Colonic mucosa (tissue), 4 donors: ENCODE measurements around the gene CSDE1. TPM values are rescaled to one million over a fixed set of nuclear protein-coding genes. Genes with fewer than 3 reads are reported as not detected.

Experiments used
- DNase-seq: peaks from one replicate; pipeline ENCODE4 v3.0.0-alpha.2; 2020
- H3K27ac ChIP-seq: fragments of 200-600 bp; one replicate; pipeline ENCODE4 v1.8.0; 2021
- H3K27me3 ChIP-seq: fragments of 200-600 bp; one replicate; pipeline ENCODE4 v1.8.0; 2021
- H3K36me3 ChIP-seq: fragments of 200-600 bp; one replicate; pipeline ENCODE4 v1.8.0; 2021
- H3K4me1 ChIP-seq: fragments of 200-600 bp; one replicate; pipeline ENCODE4 v1.8.0; 2021; ENCODE audit warnings: mild to moderate bottlenecking
- H3K4me3 ChIP-seq: fragments of 200-600 bp; one replicate; pipeline ENCODE4 v1.8.0; 2021
- H3K9ac ChIP-seq, 2 donors: one replicate each; pipeline ENCODE4 v1.7.0; 2013; ENCODE audit warnings: control low read depth in 2 of 2, low read depth in 2 of 2, low read length in 2 of 2
- H3K9me3 ChIP-seq: fragments of 200-600 bp; one replicate; pipeline ENCODE4 v1.8.0; 2021
- CTCF ChIP-seq: fragments of 200-600 bp; IDR thresholded peaks from one replicate; pipeline ENCODE4 v1.8.0; 2022; ENCODE audit warnings: antibody characterized with exemption, mild to moderate bottlenecking
- intact Hi-C: fragments of 100-400 bp; cut with DNase I; formaldehyde crosslinking; loops from one replicate; pipeline ENCODE4 v1.14.1; 2022
- total RNA-seq, 2 donors: library from RNA; stranded (reverse); fragmentation: NEBNext Ultra II Directional in 1 of 2; extraction: Animal tissue kit (Norgen Biotek cat#: 25700) in 1 of 2; gene quantifications; one replicate each; pipeline ENCODE4 v1.2.1, GENCODE V29; 2021
- donor health status: healthy.
- donor health status: DM: no; HTN: no; CAD: no.
- donor health status: DM: no; HTN: no; CAD: no.

CSDE1 gene
- total RNA-seq, 2 donors from 2014 or later, result 381 to 523 TPM

- no peaks in the 10 kb centered on the region for H3K4me1 ChIP-seq
- TF ChIP-seq CTCF, result no peak
Measured at GRCh38 chr1:114691061-114691460, 66.7 kb downstream of the CSDE1 start.

GRCh38 chr1:114690148-114690547 is 67.6 kb downstream of the CSDE1 start:
- Histone ChIP-seq H3K9ac (no peak overlapping the region), H3K27me3 (no peaks in the 10 kb centered on the region), H3K4me3 (no peak overlapping the region), H3K9me3 (no peaks in the 10 kb centered on the region), H3K27ac (no peak overlapping the region), H3K36me3 (no peaks in the 10 kb centered on the region), H3K4me1 (no peaks in the 10 kb centered on the region)
- DNase-seq, result no peak
- TF ChIP-seq CTCF, result no peak
- intact Hi-C loops, result no loop called here

More at GRCh38 chr1:114691061-114691460, 66.7 kb downstream of the CSDE1 start:
- Histone ChIP-seq H3K27me3 (no peaks in the 10 kb centered on the region), H3K9me3 (no peaks in the 10 kb centered on the region), H3K4me3 (no peak overlapping the region), H3K9ac (no peak overlapping the region), H3K27ac (no peak overlapping the region), H3K36me3 (no peaks in the 10 kb centered on the region)
- DNase-seq, result no peak
- intact Hi-C loops, result no loop called here

- TF ChIP-seq CTCF, result no peak
- no peak overlapping the region for H3K27ac ChIP-seq
- no peaks in the 10 kb centered on the region for H3K36me3 ChIP-seq
- no peak for DNase-seq
- no peaks in the 10 kb centered on the region for H3K9me3 ChIP-seq
- no peaks in the 10 kb centered on the region for H3K4me1 ChIP-seq
- intact Hi-C loops, result no loop called here
- H3K4me3 ChIP-seq, result no peak overlapping the region
- H3K9ac ChIP-seq, result no peak overlapping the region
- no peaks in the 10 kb centered on the region for H3K27me3 ChIP-seq
Measured at GRCh38 chr1:114688526-114688925, 69.3 kb downstream of the CSDE1 start.

- Histone ChIP-seq H3K36me3 (no peaks in the 10 kb centered on the region), H3K27ac (no peak overlapping the region), H3K4me3 (no peak overlapping the region), H3K9ac (no peak overlapping the region), H3K9me3 (no peaks in the 10 kb centered on the region), H3K27me3 (no peaks in the 10 kb centered on the region), H3K4me1 (no peaks in the 10 kb centered on the region)
- no peak for TF ChIP-seq CTCF
- no peak for DNase-seq
- intact Hi-C loops, result no loop called here
Measured at GRCh38 chr1:114685851-114686250, 71.9 kb downstream of the CSDE1 start.

- no peak for TF ChIP-seq CTCF
- no peaks in the 10 kb centered on the region for H3K4me1 ChIP-seq
- no peaks in the 10 kb centered on the region for H3K36me3 ChIP-seq
- no peak overlapping the region for H3K9ac ChIP-seq
- H3K27me3 ChIP-seq, result no peaks in the 10 kb centered on the region
- DNase-seq, result no peak
- intact Hi-C loops, result no loop called here
- H3K9me3 ChIP-seq, result no peaks in the 10 kb centered on the region
- no peak overlapping the region for H3K27ac ChIP-seq
- H3K4me3 ChIP-seq, result no peak overlapping the region
Measured at GRCh38 chr1:114677691-114678090, 80.1 kb downstream of the CSDE1 start.

GRCh38 chr1:114676115-114676514 is 81.7 kb downstream of the CSDE1 start:
- intact Hi-C loops, result no loop called here
- H3K4me3 ChIP-seq, result no peak overlapping the region
- DNase-seq, result no peak
- H3K36me3 ChIP-seq, result no peaks in the 10 kb centered on the region
- H3K27me3 ChIP-seq, result no peaks in the 10 kb centered on the region
- H3K9me3 ChIP-seq, result no peaks in the 10 kb centered on the region
- H3K27ac ChIP-seq, result no peak overlapping the region
- no peak overlapping the region for H3K9ac ChIP-seq
- TF ChIP-seq CTCF, result no peak
- no peaks in the 10 kb centered on the region for H3K4me1 ChIP-seq
